PC-3 (cell line): Measurements from ENCODE around the gene TNFSF11.

Experiments
- EZH2 ChIP-seq: fragments of 300-600 bp; sonication (generic); IDR thresholded peaks from one replicate; pipeline ENCODE4 v1.6.1; 2017; ENCODE audit warnings: antibody characterized with exemption, mild to moderate bottlenecking, low read length; ENCODE audit not compliant: unreplicated experiment
- EZH2phosphoT487 ChIP-seq: fragments of 300-600 bp; sonication (generic); IDR thresholded peaks from 2 replicates; pipeline ENCODE4 v1.6.1; 2018; ENCODE audit warnings: mild to moderate bottlenecking, antibody characterized with exemption, low read length, borderline replicate concordance
- TF ChIP-seq, protein P1 (sequence below): fragments of 300-600 bp; sonication (generic); conservative IDR thresholded peaks from 2 replicates; pipeline ENCODE4 v1.5.1; 2017; ENCODE audit warnings: antibody characterized with exemption, low read depth, mild to moderate bottlenecking, low read length

DNA sequence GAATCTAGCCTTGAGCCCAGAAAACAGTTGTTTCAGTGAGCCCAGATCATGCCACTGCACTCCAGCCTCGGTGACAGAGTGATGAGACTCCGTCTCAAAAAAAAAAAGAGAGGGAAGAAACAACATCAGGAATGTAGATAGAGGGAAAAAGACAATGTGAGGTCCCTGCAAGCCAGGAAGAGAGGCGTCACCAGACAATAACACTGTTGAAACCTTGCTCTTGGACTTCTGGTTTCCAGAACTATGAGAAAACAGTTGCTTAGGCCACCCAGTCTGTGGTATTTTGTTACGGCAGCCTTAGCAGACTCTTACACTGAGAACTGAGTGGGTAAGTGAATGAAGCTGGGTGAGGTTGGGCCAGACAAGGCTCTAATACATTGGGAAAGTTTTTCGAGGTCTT, 64.1 kb downstream of the TNFSF11 start:
- TF ChIP-seq, protein P1, sequence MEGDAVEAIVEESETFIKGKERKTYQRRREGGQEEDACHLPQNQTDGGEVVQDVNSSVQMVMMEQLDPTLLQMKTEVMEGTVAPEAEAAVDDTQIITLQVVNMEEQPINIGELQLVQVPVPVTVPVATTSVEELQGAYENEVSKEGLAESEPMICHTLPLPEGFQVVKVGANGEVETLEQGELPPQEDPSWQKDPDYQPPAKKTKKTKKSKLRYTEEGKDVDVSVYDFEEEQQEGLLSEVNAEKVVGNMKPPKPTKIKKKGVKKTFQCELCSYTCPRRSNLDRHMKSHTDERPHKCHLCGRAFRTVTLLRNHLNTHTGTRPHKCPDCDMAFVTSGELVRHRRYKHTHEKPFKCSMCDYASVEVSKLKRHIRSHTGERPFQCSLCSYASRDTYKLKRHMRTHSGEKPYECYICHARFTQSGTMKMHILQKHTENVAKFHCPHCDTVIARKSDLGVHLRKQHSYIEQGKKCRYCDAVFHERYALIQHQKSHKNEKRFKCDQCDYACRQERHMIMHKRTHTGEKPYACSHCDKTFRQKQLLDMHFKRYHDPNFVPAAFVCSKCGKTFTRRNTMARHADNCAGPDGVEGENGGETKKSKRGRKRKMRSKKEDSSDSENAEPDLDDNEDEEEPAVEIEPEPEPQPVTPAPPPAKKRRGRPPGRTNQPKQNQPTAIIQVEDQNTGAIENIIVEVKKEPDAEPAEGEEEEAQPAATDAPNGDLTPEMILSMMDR = no peak
- TF ChIP-seq EZH2 = no peak
- TF ChIP-seq EZH2phosphoT487 = no peak
